GM19468 (cell line): ENCODE results near the gene ZSWIM4.
"Not testable (repeated sequence)": the region's sequence is repeated elsewhere in the genome, so short reads cannot be mapped to it uniquely, and the experiment has no call there.

ENCODE experiments used
- ATAC-seq: cut with Tn5 transposase; IDR thresholded peaks from one replicate; pipeline ENCODE4 v1.9.1; 2021; ENCODE audit warnings: mild to moderate bottlenecking, moderate library complexity, moderate number of reproducible peaks; ENCODE audit not compliant: unreplicated experiment; ENCODE audit errors: extremely low read depth

The ZSWIM4 gene

DNA sequence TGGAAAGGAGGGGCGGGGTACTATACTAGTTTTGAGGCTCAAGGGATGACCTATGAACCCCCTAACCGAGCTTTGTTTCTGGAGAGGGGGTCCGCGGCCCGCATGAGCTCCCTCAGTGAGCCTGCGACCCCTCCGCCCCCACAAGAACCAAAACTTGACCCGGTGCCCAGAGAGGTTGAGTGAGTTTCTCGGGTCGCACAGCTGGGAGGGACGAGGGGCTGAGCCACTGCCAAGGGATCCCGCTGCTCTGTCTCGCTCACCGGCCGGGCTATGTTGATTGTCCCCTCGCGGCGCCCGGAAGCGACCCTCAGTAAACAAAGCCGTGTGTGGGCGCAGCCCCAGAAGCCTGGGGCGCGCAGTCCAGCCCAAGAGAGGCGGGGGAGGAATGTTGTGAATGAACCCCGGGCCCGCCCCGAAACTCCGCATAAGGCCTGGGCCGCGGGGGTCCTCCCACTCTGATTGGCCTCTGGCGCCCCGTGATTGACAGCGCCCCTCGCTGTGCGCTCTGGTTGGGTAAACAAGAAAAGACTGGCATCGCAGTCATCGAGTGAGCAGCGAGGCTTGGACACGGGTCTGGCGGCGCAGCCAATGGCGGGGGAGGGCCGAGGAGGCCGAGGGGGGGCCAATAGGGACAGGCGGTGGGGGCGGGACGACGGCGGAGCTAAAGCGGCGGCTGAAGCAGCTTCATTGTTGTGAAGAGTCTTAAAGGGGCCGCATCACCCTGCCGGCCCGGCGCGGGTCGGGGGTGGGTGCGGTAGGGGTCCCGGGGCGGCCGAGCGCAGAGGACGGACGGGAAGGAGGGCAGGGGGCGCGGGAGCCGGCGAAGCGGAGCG lies at the start of gene ZSWIM4:
Gene ZSWIM4 (plus strand): TSS at position 687 of the 833 bp plus-strand sequence. CDS start 206 bp downstream, outside the sequence.
- peak; percentile 95 for ATAC-seq

DNA sequence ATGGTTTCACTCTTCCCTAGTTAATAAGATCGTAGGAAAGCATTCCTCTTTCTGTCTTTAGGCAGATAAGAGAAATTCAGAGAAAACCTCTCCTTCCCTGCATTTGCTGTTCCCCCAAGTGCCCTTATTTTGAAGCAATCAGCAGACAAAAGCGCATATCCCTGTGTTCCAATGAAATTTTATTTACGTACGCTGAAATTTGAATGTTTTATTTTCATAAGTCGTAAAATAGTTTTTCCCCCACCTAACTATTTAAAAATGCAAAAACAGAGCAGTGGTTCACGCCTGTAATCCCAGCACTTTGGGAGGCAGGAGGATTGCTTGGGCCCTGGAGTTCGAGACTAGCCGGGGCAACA lies 48.2 kb upstream of the ZSWIM4 start:
- no peak for ATAC-seq

DNA sequence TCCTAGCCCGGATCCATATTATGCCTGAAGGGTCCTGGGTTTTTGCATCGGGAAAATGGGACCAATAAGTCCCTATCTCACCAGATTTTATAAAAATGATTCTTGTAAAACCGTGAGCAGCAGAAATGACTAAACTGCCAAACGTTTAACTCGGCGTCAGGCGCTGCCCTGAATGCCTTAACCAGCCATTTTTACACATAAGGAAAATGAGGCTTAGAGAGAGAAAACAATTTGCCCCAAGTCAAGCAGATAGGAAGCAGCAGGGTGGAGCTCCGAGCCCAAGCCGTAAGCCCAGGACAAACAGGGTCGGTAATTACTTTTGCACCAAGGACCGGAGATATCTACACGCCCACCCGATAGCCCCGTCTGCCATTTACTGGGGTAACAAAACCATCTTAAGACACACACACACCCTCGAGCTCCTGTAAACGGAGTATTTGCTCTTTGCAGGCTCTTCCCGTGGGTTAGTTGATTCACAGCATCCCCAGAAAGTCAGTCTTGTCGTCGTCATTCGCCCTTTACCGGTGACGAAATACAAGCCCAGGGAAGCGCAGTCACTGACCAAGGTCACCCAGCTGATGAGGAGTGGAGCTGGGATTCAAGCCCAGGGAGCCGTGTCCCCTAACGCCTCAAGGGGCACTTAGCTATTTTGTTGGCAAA lies 46.9 kb upstream of the ZSWIM4 start:
- ATAC-seq, result no peak

DNA sequence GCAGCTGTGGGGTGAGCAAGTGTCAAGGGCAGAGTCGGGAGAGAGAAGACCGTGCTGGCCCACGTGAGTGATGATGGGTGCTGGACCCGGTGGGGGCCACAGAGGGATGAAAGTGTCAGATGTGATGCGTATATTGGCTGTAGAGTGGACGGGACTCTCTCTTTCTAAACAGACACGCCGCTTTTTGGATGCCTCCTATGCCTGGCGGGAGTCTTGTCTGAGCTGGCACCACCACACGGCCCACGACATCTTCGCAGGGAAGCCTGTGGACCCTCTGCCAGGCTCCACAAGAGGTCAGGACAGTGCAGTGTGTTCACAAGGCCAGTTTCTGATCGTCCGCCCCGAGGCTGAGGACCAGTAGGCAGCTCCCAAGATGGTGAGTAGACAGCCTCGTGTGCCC lies 43.8 kb upstream of the ZSWIM4 start:
- ATAC-seq, result no peak

DNA sequence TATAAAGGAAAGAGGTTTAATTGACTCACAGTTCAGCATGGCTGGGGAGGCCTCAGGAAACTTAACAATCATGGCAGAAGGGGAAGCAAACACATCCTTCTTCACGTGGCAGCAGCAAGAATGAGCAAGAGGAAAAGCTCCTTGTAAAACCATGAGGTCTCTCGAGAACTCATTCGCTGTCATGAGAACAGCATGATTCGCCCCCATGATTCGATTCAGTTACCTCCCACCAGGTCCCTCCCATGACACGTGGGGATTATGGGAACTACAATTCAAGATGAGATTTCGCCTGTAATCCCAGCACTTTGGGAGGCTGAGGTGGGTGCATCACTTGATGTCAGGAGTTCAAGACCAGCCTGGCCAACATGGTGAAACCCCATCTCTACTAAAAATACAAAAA lies 41.6 kb upstream of the ZSWIM4 start:
- not testable (repeated sequence) for ATAC-seq

DNA sequence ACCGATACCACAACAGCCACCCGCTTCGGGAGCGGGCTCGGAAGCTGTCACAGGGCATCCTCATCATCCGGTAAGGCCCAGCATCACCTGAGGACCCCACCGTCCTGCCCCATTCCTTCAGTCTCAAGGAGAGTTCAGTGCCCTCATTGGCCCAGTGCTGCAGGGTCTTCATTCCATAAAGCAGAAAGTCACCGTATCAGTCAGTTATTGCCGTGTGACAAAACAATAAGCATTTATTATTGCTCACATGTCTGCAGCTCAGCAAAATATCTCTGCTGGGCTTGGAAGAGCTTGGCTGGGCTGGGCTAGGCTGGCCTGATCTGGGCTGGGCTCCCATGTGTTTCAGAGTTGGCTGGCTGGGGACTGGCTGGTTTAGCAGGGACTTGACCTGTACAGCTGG lies 39.0 kb upstream of the ZSWIM4 start:
- ATAC-seq, result no peak

DNA sequence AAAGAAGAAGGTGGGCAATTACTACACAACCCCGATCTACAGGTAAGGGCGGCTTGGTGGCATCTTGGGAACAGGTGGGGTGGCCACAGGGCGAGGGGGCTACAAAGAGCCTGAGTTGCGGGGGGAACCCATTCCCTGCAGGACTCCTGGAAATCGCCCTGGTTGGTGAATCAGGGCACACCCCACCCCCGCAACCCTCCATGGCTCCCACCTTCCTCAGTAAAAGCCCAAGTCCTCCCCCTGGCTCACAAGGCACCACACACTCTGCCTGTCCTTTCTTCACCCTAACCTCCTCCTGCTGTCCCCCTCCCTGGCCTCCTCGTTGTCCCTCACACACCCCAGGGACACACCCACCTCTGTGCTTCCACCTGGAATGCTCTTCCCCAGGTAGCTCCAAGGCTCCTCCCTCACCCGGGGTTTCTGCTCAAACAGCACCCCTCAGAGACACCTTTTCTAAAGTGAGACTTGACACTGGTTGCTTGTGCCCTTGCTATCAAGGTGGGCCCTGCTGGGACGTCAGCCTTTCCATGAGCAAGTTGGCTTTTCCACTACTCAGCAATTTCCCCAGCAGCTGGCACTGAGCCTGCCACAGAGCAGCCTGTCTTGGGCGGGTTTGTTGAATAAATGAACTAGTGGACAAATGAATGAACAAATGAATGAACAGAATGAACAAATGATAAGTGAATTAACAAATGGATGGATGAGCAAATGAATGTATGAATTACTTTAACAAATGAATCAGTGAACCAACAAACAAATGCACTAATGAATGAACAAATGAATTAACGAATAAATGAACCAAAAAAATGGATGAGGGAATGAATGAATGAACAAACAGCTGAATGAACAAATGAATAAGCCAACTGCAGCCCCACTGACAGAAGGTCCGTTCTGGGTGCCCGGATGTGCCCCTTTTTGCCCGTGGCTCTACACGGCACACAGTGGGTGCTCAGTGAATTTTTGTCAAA lies 37.2 kb upstream of the ZSWIM4 start:
- no peak for ATAC-seq

DNA sequence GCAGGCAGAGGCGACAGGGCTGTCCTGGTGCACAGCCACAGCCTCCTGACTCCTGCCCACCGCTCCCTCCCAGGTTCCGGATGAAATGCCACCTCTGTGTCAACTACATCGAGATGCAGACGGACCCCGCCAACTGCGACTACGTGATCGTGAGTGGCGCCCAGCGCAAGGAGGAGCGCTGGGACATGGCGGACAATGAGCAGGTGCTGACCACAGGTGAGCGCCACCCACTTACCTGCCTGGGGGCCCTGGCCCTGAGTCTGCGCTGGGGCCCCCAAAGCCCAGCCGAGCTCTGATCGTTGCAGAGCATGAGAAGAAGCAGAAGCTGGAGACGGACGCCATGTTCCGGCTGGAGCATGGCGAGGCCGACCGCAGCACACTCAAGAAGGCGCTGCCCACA lies 36.4 kb upstream of the ZSWIM4 start:
- ATAC-seq, result no peak

DNA sequence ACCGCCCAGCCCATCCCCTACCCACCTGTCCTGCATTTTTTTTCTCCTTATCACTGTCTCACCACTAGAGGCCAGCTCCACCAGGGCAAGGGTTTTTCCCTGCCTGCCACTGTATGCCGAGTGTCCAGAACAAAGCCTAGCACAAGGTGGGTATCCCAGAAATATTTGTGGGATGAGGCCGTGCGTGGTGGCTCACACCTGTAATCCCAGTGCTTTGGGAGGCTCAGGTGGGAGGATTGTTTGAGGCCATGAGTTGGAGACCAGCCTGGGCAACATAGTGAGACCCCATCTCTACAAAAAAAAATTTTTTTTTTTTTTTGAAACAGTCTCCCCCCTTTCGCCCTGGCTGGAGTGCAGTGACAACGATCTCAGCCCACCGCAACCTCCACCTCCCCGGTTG lies 33.8 kb upstream of the ZSWIM4 start:
- ATAC-seq, result no peak

DNA sequence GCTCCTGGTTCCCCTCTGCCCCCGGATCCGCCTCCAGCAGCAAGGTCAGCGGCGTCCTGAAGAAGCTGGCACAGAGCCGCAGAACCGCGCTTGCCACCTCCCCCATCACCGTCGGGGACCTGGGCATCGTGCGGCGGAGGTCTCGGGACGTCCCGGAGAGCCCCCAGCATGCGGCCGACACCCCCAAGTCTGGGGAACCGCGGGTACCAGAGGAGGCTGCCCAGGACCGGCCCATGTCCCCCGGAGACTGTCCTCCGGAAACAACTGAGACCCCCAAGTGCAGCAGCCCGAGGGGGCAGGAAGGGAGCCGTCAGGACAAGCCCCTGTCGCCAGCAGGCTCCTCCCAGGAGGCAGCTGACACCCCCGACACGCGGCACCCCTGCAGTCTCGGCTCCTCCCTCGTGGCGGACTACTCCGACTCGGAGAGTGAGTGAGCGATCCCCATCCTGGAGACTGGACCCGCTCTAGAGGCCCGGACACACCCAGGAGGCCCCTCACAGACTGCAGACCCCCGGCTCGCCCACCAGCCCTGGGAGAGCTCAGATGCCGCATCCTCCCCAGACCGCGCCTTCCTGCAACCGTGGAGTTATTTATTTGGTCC lies 32.5 kb upstream of the ZSWIM4 start:
- no peak for ATAC-seq

DNA sequence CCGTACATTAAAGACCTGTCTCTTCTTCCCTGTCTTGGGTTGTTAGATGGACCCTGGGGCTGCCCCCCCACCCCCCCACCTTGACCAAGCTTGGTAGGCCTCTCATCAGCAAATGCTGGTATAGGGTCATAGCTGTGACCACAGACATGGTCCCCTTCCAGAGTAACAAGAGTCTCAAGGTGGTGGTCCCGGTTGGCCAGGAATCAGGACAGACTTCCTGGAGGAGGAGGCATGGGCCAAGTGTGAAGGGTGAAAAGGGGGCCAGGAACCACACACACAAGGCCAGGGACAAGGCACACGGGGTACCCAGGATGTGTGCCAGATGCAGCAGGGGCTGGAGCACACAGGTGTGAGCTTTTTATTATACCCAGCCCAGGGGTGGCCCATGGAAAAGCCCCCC lies 32.0 kb upstream of the ZSWIM4 start:
- no peak for ATAC-seq

DNA sequence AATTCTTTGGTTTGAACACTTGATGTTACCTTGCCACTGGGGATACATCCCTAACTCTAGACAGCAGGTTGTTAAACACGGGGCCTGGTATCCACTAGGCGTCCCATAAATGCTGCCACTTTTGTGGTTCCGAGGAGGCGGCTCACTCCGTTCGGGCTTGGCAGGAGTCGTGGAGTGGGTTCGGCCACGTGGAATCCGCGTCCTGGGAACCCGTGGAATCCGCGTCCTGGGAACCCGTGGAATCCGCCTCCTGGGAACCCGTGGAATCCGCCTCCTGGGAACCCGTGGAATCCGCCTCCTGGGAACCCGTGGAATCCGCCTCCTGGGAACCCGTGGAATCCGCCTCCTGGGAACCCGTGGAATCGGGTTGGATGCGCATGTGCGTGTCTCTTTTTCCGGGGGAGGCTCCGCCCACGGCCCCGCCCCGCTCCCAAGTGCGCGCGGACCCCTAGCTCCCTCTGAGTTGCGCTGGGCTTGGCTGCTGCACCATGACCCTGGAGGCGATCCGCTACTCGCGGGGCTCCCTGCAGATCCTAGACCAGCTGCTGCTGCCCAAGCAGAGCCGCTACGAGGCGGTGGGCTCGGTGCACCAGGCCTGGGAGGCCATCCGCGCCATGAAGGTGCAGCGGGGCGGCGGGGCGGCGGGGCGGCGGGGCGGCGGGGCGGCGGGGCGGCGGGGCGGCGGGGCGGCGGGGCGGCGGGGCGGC lies 31.0 kb upstream of the ZSWIM4 start, which contains the start of gene MRI1:
Gene MRI1 (plus strand): TSS at position 422 of the 707 bp plus-strand sequence. CDS start 67 bp downstream, at position 489.
- no peak for ATAC-seq

DNA sequence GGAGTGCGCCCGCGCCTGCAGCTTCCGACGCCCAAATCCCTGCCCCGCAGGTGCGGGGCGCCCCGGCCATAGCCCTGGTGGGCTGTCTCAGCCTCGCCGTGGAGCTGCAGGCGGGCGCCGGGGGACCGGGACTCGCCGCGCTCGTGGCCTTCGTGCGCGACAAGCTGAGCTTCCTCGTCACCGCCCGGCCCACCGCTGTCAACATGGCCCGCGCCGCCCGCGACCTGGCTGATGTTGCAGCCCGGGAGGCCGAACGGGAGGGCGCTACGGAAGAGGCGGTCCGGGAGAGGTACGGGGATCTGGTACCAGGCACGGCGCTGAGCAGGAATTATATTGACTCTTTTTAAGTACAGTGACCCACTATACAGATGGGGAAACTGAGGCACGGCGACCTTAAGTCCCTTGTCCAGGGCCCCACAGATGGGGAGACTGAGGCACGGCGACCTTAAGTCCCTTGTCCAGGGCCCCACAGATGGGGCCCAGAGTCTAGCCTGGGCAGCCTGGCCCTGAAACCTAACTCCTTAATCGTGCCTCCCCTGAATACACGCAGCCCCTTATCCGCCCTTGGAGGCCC lies 30.3 kb upstream of the ZSWIM4 start:
- ATAC-seq, result no peak

DNA sequence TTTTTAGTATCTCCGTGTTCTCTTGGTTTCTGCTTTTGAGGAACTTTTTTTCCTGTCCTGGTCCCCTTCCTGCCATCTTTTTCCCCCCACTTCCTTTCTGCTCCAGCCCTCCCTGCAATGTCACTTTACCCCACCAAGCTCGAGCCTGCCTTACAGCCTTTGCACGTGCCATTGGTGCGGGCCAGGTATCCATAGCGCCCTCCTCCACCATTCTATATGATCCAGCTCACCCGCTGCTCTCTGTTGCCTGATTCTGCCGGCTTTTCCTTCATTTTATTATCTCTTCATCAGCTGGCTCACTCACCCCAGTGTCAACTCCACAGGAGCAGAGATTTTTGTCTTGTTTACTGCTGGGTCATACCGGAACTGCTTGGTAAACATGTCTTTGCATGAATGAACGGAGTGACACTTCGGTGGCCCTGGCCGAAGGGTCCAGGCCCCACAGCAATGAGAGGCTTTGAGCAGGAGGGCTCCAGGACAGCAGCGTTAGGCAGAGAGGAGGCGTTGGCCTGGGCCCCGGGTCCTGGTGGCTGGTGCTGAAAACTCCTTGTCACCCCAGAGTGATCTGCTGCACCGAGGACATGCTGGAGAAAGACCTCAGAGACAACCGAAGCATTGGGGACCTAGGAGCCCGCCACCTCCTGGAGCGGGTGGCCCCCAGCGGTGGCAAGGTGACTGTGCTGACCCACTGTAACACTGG lies 29.7 kb upstream of the ZSWIM4 start:
- no peak for ATAC-seq

DNA sequence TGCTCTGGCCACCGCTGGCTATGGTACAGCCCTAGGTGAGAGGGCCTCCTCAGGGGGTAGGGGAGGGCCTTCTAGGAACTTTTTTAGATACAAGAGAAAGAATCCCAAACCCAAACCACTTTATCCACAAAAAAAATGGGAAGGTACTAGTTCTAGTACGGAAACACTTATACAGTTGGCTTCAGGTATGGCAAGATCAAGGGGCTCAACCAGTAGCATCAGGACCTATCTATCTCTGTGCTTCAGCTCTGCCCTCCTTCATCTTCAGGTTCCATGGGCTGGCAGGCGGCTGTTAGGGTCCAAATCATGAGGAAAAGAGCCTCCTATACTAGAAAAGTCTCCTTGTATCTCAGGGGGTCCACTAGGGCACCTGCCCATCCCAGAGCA lies 29.2 kb upstream of the ZSWIM4 start:
- no peak for ATAC-seq

DNA sequence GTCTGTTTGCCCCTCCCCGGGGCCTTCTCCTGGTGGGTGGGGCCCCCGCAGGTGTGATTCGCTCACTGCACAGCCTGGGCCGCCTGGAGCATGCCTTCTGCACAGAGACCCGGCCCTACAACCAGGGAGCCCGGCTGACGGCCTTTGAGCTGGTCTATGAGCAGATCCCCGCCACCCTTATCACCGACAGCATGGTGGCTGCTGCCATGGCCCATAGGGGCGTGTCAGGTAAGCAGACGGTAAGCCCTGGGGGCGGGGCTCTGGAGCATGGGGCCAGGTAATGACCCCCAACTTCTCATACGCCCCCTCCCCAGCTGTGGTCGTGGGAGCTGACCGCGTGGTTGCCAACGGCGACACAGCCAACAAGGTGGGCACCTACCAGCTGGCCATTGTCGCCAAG lies 26.7 kb upstream of the ZSWIM4 start:
- no peak for ATAC-seq

DNA sequence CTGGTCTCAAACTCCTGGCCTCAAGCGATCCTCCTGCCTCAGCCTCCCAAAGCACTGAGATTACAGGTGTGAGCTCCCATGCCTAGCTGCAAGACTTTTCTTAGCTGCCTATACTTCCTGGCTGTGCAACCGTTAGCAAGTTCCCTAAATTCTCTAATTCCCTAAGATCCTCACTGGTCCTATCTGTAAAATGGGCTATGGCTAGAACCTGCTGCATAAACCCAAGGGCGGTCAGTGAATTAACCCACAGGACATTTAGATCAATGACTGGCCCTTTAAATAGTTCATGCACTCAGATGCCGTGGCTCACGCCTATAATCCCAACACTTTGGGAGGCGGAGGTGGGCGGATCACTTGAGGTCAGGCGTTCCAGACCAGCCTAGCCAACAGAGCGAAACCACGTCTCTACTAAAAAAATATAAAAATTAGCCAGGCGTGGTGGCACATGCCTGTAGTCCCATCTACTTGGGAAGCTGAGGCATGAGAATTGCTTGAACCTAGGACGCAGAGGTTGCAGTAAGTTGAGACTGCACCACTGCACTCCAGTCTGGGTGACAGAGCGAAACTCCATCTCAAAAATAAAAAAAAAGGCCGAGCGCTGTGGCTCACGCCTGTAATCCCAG lies 25.1 kb upstream of the ZSWIM4 start:
- ATAC-seq, result no peak
